ENCODE measurements around the gene WDR27. TPM values are rescaled to one million over a fixed set of nuclear protein-coding genes. Genes with fewer than 3 reads are reported as not detected.

Gene WDR27
- total and polyA plus RNA-seq, 10 of the 15 experiments (the other 5 are each of a cell fraction or from before 2014, with no cell fraction given), result 1.9 to 33.2 (median 19.0) TPM

- no peak overlapping the region for H3K4me2 ChIP-seq (ENCODE audit: control insufficient read depth, insufficient read depth)
- ChIA-PET POLR2A (no interaction called here), RAD21 (ENCODE audit: unreplicated experiment) (no interaction called here), CTCF (no interaction called here), SMC1A (ENCODE audit: uncharacterized antibody, unreplicated experiment) (no interaction called here)
- no peak overlapping the region for H3K27ac ChIP-seq (ENCODE audit: control insufficient read depth, insufficient read depth)
- H3K9me3 ChIP-seq (replicated peaks; ENCODE audit: control insufficient read depth, insufficient read depth, low read length), result no peaks in the 10 kb centered on the region
- no peak for DNase-seq (ENCODE audit: low read depth, low spot score)
- no peak overlapping the region for H3K4me3 ChIP-seq
- no peak for ATAC-seq
- H3K9ac ChIP-seq (ENCODE audit: control insufficient read depth, insufficient read depth, low read length), result no peak overlapping the region
- TF ChIP-seq SUPT20H (IDR thresholded peaks at IDR 0.05; ENCODE audit: borderline replicate concordance, control insufficient read depth, low read depth, low read length), result no peak
- H3K4me1 ChIP-seq (ENCODE audit: control insufficient read depth, insufficient read depth, low read length), result no peaks in the 10 kb centered on the region
- no peaks in the 10 kb centered on the region; a peak in 1 of 4 replicates for H3K36me3 ChIP-seq (ENCODE audit: control insufficient read depth in 2 of 2, insufficient read depth in 2 of 2, low read length in 1 of 2)
- no peaks in the 10 kb centered on the region for H3K79me2 ChIP-seq (ENCODE audit: control insufficient read depth, insufficient read depth, low read length)
- WGBS (ENCODE audit: insufficient coverage, insufficient replicate concordance, low lambda C conversion rate, missing lambda C conversion rate), result 88% methylated on average over 14 of the region's 14 CpGs
- in situ Hi-C loops (cut with MboI) (no loop called here), intact Hi-C loops (cut with micrococcal nuclease; ENCODE audit: unreplicated experiment) (no loop called here)
- BruUV-seq (replicated peaks), result no TSS peak
- no peaks in the 10 kb centered on the region for H3K27me3 ChIP-seq (replicated peaks in 1 of 2; ENCODE audit: control insufficient read depth in 2 of 2, insufficient read depth in 2 of 2, low read length in 1 of 2)
- H2AFZ ChIP-seq (ENCODE audit: control insufficient read depth, low read depth, low read length), result no peak overlapping the region
- FAIRE-seq, result no peak
- no peaks in the 10 kb centered on the region for H4K20me1 ChIP-seq (ENCODE audit: control insufficient read depth, insufficient read depth)
Measured at GRCh38 chr6:169638388-169638787, 63.4 kb downstream of the WDR27 start.

- Histone ChIP-seq H3K9me3 (replicated peaks; ENCODE audit: control insufficient read depth, insufficient read depth, low read length) (no peaks in the 10 kb centered on the region), H3K4me3 (no peak overlapping the region), H3K36me3 (ENCODE audit: control insufficient read depth in 2 of 2, insufficient read depth in 2 of 2, low read length in 1 of 2) (no peaks in the 10 kb centered on the region; a peak in 1 of 4 replicates), H3K27me3 (replicated peaks in 1 of 2; ENCODE audit: control insufficient read depth in 2 of 2, insufficient read depth in 2 of 2, low read length in 1 of 2) (no peaks in the 10 kb centered on the region), H3K4me2 (ENCODE audit: control insufficient read depth, insufficient read depth) (no peak overlapping the region), H2AFZ (ENCODE audit: control insufficient read depth, low read depth, low read length) (no peak overlapping the region), H3K4me1 (ENCODE audit: control insufficient read depth, insufficient read depth, low read length) (no peaks in the 10 kb centered on the region), H4K20me1 (ENCODE audit: control insufficient read depth, insufficient read depth) (no peaks in the 10 kb centered on the region), H3K27ac (ENCODE audit: control insufficient read depth, insufficient read depth) (no peak overlapping the region), H3K9ac (ENCODE audit: control insufficient read depth, insufficient read depth, low read length) (no peak overlapping the region), H3K79me2 (ENCODE audit: control insufficient read depth, insufficient read depth, low read length) (no peaks in the 10 kb centered on the region)
- TF ChIP-seq MTA2 (IDR thresholded peaks at IDR 0.05; ENCODE audit: low read depth) (no peak), NFYA (IDR thresholded peaks at IDR 0.05; ENCODE audit: borderline replicate concordance, low read depth, low read length) (no peak), MXI1 (IDR thresholded peaks at IDR 0.05; ENCODE audit: low read depth, low read length) (no peak), SMARCA5 (IDR thresholded peaks at IDR 0.05) (no peak), FOXM1 (IDR thresholded peaks at IDR 0.05; ENCODE audit: low read depth, low read length) (no peak), STAT3 (IDR thresholded peaks at IDR 0.05; ENCODE audit: low read depth, low read length) (no peak), EED (IDR thresholded peaks at IDR 0.05; ENCODE audit: low read depth) (no peak), KAT2A (conservative IDR thresholded peaks at IDR 0.05; ENCODE audit: control insufficient read depth, low read depth, low read length) (no peak)
- intact Hi-C loops (cut with micrococcal nuclease; ENCODE audit: unreplicated experiment), result no loop called here
- no peak for DNase-seq (ENCODE audit: low read depth, low spot score)
- ATAC-seq, result no peak
- in situ Hi-C loops (cut with MboI), result no loop called here
- ChIA-PET RAD21 (ENCODE audit: unreplicated experiment) (no interaction called here), POLR2A (no interaction called here), CTCF (no interaction called here), SMC1A (ENCODE audit: uncharacterized antibody, unreplicated experiment) (no interaction called here)
- no TSS peak for BruUV-seq (replicated peaks)
- WGBS (ENCODE audit: insufficient coverage, insufficient replicate concordance, low lambda C conversion rate, missing lambda C conversion rate), result 82% methylated on average over 12 of the region's 12 CpGs
- no peak for FAIRE-seq
Measured at GRCh38 chr6:169635345-169635744, 66.5 kb downstream of the WDR27 start.
